ENCODE data around the gene ZNF853.
A peak's percentile ranks its signal among the peaks of the same experiment; 100 is the strongest.
"Not testable (repeated sequence)": the region's sequence is repeated elsewhere in the genome, so short reads cannot be mapped to it uniquely, and the experiment has no call there.

The ZNF853 gene

GRCh38 chr7:6576024-6576866 is 39.2 kb upstream of the ZNF853 start:
- no peak for DNase-seq (ENCODE audit: low read depth, low spot score)
- ChIA-PET POLR2A (interaction anchor here (4.1 kb wide), 1 partner anchor 14 kb away, joined by 21 read pairs; the partner anchor contains the start of gene INTS15), CTCF (interaction anchor here (2.0 to 6.3 kb wide), 4 partner anchors 9 to 60 kb away, joined by 9 to 63 read pairs (median 16); partner anchors contain the start of gene INTS15)
- peak overlapping the region; percentile 64 for H3K4me3 ChIP-seq (ENCODE audit: low read depth, low read length)
- TF ChIP-seq CTCF (IDR thresholded peaks at IDR 0.05; ENCODE audit: insufficient read depth, low read length, missing control alignments): no peak

- DNase-seq (ENCODE audit: low read depth, low spot score): not testable (repeated sequence)
- POLR2A ChIA-PET: interaction anchor here (4.1 kb wide), 1 partner anchor 13 kb away, joined by 21 read pairs; the partner anchor contains the start of gene INTS15
- CTCF ChIA-PET: interaction anchor here (0.7 to 6.3 kb wide), 6 partner anchors 13 to 61 kb away, joined by 3 to 63 read pairs (median 7); partner anchors contain the start of gene INTS15
- peak overlapping the region; percentile 74 for H3K4me3 ChIP-seq (ENCODE audit: low read depth, low read length)
These were observed 38.5 kb upstream of the ZNF853 start for GRCh38 chr7:6576867-6577368.

- DNase-seq (ENCODE audit: low read depth, low spot score): peak; percentile 33
- TF ChIP-seq CTCF (IDR thresholded peaks at IDR 0.05; ENCODE audit: insufficient read depth, low read length, missing control alignments): no peak
- POLR2A ChIA-PET: interaction anchor here (4.1 kb wide), 1 partner anchor 12 kb away, joined by 21 read pairs; the partner anchor contains the start of gene INTS15
- CTCF ChIA-PET: interaction anchor here (0.6 to 6.3 kb wide), 7 partner anchors 12 to 83 kb away, joined by 3 to 63 read pairs (median 4); partner anchors contain the start of gene INTS15
- peak within 1 kb of the TSS; percentile 74 for H3K4me3 ChIP-seq (ENCODE audit: low read depth, low read length)
These were observed 37.9 kb upstream of the ZNF853 start, which contains the start of gene ZDHHC4 for GRCh38 chr7:6577369-6578113. ZDHHC4 (plus strand) TSS chr7:6577454; CDS start chr7:6580562, 3,108 bp downstream.

GRCh38 chr7:6578114-6579084 is 37.0 kb upstream of the ZNF853 start:
- DNase-seq (ENCODE audit: low read depth, low spot score): no peak

GRCh38 chr7:6579446-6579845 is 36.0 kb upstream of the ZNF853 start:
- POLR2A ChIA-PET: interaction anchor here (1.0 kb wide), 1 partner anchor 12 kb away, joined by 3 read pairs; no protein-coding TSS in a partner anchor
- no peak for DNase-seq (ENCODE audit: low read depth, low spot score)

More at GRCh38 chr7:6578114-6579084, 37.0 kb upstream of the ZNF853 start:
- ChIA-PET CTCF (interaction anchor here (0.6 to 6.3 kb wide), 5 partner anchors 11 to 82 kb away, joined by 3 to 63 read pairs (median 4); partner anchors contain the start of gene INTS15), POLR2A (interaction anchor here (4.1 kb wide), 1 partner anchor 12 kb away, joined by 21 read pairs; the partner anchor contains the start of gene INTS15)
- peak overlapping the region; percentile 74 for H3K4me3 ChIP-seq (ENCODE audit: low read depth, low read length)
- no peak for TF ChIP-seq CTCF (IDR thresholded peaks at IDR 0.05; ENCODE audit: insufficient read depth, low read length, missing control alignments)

GRCh38 chr7:6585746-6586432 is 29.5 kb upstream of the ZNF853 start:
- H3K4me3 ChIP-seq (ENCODE audit: low read depth, low read length); DNase-seq (ENCODE audit: low read depth, low spot score): not testable (repeated sequence)
- POLR2A ChIA-PET: interaction anchor here (0.7 kb wide), 1 partner anchor 760 kb away, joined by 3 read pairs; no protein-coding TSS in a partner anchor
- CTCF ChIA-PET: interaction anchor here (0.7 kb wide), 1 partner anchor 14 kb away, joined by 3 read pairs; no protein-coding TSS in a partner anchor

More at GRCh38 chr7:6579446-6579845, 36.0 kb upstream of the ZNF853 start:
- CTCF ChIA-PET: interaction anchor here (2.0 to 2.8 kb wide), 2 partner anchors 11 to 63 kb away, joined by 4 to 24 read pairs; partner anchors contain the start of gene INTS15
- peak; percentile 4 for TF ChIP-seq CTCF (IDR thresholded peaks at IDR 0.05; ENCODE audit: insufficient read depth, low read length, missing control alignments)
- no peak overlapping the region for H3K4me3 ChIP-seq (ENCODE audit: low read depth, low read length)
